A549 treated with DMSO at 1 μM for 4 hours (cell line): Measurements from ENCODE around the gene THAP7. TPM values are rescaled to one million over a fixed set of nuclear protein-coding genes. Genes with fewer than 3 reads are reported as not detected.

Experiments used
- total RNA-seq: library from RNA; stranded (reverse); fragments of 200-300 nt; extraction: Qiagen RNA extraction; gene quantifications from 5 replicates; pipeline ENCODE4 v1.2.3, GENCODE V29; 2022; ENCODE audit warnings: low read depth

The THAP7 gene
- 16.9 to 28.1 TPM (median 23.8 TPM) in 5 replicates for total RNA-seq

GRCh38 chr22:21001601-21002325, at the start of gene THAP7:
THAP7 (minus strand) TSS chr22:21002118; CDS start chr22:21001911, 207 bp downstream.

DNA sequence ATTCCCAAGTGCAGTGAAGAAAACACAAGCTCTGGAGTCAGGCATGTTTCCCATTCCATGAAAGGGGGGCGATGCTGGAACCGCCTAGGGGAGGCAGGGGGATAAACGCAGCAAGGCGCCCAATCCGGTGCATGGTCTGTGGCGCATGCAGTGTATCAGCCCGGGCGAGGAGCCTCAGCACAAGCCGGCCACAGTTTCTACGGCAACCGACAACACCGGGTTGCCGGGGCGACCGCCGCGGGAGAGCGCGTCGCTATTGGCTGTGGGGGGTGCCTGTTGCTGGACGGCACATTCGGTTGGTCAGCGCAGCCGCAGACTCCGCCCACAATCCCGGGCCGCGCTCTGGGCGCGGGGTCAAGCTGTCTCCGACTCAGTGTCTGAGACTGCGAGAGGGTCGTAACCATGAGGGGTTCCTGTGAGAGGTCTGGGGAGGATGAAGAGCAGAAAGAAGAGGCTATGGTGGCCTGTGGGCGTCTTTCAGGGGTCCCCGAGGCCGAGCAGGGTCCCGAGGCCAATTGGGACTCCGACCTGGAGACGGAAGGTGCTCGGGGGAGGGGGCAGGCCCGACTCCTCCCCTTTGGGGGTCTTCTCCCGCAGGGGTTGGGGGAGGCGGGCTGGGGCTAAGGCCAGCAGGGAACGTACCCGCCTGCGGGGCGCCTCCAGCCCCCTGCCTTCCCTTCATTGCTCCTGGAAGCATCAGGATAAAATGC, 43.8 kb upstream of the THAP7 start, which contains the start of gene LRRC74B:
Gene LRRC74B, plus strand, starts transcription at position 362 of the 710 bp plus-strand sequence. Its CDS starts 41 bp downstream, at position 403.

DNA sequence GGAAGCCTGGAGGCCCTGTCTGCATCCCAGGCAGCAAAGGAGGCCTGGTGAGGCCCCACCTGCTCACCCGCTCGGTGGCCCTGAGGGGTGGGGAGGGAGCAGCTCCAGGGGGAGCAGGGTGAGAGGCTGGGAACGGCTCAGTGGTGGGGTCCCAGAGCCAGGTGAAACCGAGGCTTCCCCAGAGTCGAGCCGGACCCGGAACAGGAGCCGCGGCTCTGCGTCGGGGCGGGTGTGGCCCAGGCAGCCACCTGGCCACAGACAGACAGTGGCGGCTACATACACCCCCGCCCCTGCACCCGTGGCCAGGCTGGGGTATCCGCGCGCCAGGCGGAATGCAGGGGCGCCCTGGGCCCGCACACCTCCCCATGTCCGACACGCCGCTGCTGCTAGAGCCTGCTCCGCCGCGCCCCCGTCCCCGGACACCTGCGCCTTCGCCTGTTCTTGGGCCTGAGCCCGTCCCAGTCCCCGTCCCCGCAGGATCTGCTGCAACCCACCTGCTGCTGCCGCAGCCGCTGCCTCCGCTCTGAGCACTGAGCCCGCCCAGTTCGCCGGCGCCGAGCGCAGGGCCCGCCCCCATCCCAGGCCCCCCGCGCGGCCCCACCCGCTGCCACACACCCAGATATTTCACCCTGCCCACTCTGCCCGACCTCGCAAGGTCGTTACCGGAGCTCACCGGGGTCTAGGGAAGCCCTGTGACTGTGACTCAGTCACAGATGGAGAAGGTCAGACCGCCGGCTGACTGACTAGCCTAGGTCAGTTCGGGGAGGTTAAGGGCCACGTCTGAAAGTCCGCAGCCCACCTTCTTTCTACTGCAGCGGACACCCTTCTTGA, 30.3 kb upstream of the THAP7 start, which contains the start of gene SLC7A4:
Gene SLC7A4, minus strand, starts transcription at position 525 of the 831 bp plus-strand sequence. CDS start 749 bp downstream, outside the sequence.

GRCh38 chr22:21014726-21015465, 13.0 kb upstream of the THAP7 start, which contains the start of gene P2RX6:
P2RX6 (plus strand) TSS chr22:21015165; CDS start chr22:21015175, 10 bp downstream.

GRCh38 chr22:20981787-20982562, 19.9 kb downstream of the THAP7 start, which contains the start of gene LZTR1:
LZTR1 (plus strand) TSS chr22:20982297; CDS start chr22:20982372, 75 bp downstream.

DNA sequence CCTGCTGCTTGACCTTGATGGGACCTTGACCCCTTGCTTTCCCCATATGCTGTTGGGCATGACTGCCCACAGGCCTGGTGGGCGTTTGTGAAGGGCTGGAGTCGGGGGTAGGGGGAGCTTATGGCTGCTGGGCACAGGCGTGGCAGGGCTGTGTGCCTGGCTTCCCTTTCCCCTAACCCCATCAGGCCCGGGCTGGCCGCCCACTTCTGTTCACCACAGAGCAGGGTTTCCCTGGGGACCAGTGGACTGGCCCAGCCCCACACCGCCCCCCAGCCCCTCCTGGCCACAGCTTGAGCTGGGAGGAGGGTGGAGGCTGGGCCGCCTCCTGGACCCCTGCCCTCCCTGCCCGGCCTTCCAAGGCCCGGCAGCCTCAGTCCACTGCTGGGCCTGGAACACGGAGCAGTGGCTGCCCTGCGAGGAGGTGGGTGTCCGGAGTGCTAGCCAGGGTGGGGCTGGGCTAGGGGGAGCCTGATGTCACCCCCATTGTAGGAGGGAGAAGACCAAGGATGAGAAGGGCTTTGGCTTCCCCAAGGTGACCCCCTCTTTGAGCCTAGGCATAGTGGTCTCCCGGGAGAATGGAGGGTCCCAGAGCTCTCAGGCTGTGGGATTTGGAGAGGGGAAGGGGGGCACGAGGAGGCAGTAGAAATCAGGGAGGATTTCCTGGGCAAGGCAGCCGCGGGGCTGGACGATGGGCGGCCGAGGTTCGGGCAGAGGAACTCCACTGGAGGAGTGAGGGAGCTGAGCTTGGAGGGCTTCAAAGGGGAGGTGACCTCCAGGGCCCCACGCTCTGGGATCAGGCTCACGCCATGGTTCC, 34.8 kb downstream of the THAP7 start, which contains the start of gene AIFM3:
Gene AIFM3, plus strand, starts transcription at position 373 of the 814 bp plus-strand sequence. CDS start 690 bp downstream, outside the sequence.

Other genes starting within 250 kb of the THAP7 start
- not detected in 5 replicates for gene SERPIND1, start 228.0 kb downstream of the THAP7 start, total RNA-seq
- gene PI4KA, start 143.3 kb downstream of the THAP7 start, total RNA-seq = 20.3 to 23.6 TPM (median 22.0 TPM) in 5 replicates
- gene SNAP29, start 143.1 kb downstream of the THAP7 start, total RNA-seq = 14.2 to 20.6 TPM (median 18.7 TPM) in 5 replicates
- 24.6 to 26.6 TPM (median 25.4 TPM) in 5 replicates for gene CRKL, start 84.7 kb downstream of the THAP7 start, total RNA-seq
- 2.4 to 4.2 TPM (median 3.4 TPM) in 5 replicates for gene AIFM3, start 34.9 kb downstream of the THAP7 start, total RNA-seq
- gene LZTR1, start 19.8 kb downstream of the THAP7 start, total RNA-seq = 11.3 to 20.2 TPM (median 18.6 TPM) in 5 replicates
- 0.56 to 0.94 TPM (median 0.86 TPM) in 5 replicates for gene P2RX6, start 13.0 kb upstream of the THAP7 start, total RNA-seq
- gene SLC7A4, start 30.4 kb upstream of the THAP7 start, total RNA-seq = not detected in 5 replicates
- 0.05 to 0.06 TPM in 2 of 5 replicates, not detected in the others for gene LRRC74B, start 43.8 kb upstream of the THAP7 start, total RNA-seq